Ascending aorta (tissue), 2 donors: ENCODE measurements around the gene ELAC2. TPM values are rescaled to one million over a fixed set of nuclear protein-coding genes. Genes with fewer than 3 reads are reported as not detected.

ENCODE experiments used
- DNase-seq, 2 donors: peaks; one replicate each; pipeline ENCODE4 v3.0.0-alpha.2; 2019; ENCODE audit warnings: low spot score in 2 of 2
- H3K27ac ChIP-seq, 2 donors: fragments of 200-600 bp; sonication (generic); one replicate each; pipeline ENCODE4 v1.5.1; 2016 to 2017; ENCODE audit warnings: mild to moderate bottlenecking in 1 of 2
- H3K27me3 ChIP-seq: fragments of 200-600 bp; sonication (generic); one replicate; pipeline ENCODE4 v1.5.1; 2017
- H3K36me3 ChIP-seq, 2 donors: fragments of 200-600 bp; sonication (generic); one replicate each; pipeline ENCODE4 v1.5.1; 2016
- H3K4me1 ChIP-seq, 2 donors: fragments of 200-600 bp; sonication (generic); one replicate each; pipeline ENCODE4 v1.5.1; 2016 to 2017; ENCODE audit warnings: mild to moderate bottlenecking in 1 of 2
- H3K4me3 ChIP-seq, 2 donors: fragments of 200-600 bp; sonication (generic); one replicate each; pipeline ENCODE4 v1.5.1; 2016 to 2017; ENCODE audit warnings: mild to moderate bottlenecking in 1 of 2
- H3K9me3 ChIP-seq, 2 donors: fragments of 200-600 bp; sonication (generic); one replicate each; pipeline ENCODE4 v1.5.1; 2016
- intact Hi-C: fragments of 100-400 bp; cut with DNase I; formaldehyde crosslinking; loops from one replicate; pipeline ENCODE4 v1.15.1; 2023
- total RNA-seq: library from RNA; depleted of rRNA; stranded (reverse); fragments of >200 nt; gene quantifications from one replicate; pipeline ENCODE4 v1.1.0, GENCODE V29; 2016
- TF ChIP-seq, protein P1 (sequence below), 3 experiments: fragments of 200-600 bp in 2 of 3; fragments of 450-650 bp in 1 of 3; sonication (generic) in 2 of 3; IDR thresholded peaks; one replicate each; pipeline ENCODE4 v1.5.1; 2016 to 2019; ENCODE audit warnings: antibody characterized with exemption in 3 of 3, mild to moderate bottlenecking in 1 of 3, moderate library complexity in 1 of 3

Gene ELAC2
- total RNA-seq, 1 donor from 2014 or later, result 190 TPM

DNA sequence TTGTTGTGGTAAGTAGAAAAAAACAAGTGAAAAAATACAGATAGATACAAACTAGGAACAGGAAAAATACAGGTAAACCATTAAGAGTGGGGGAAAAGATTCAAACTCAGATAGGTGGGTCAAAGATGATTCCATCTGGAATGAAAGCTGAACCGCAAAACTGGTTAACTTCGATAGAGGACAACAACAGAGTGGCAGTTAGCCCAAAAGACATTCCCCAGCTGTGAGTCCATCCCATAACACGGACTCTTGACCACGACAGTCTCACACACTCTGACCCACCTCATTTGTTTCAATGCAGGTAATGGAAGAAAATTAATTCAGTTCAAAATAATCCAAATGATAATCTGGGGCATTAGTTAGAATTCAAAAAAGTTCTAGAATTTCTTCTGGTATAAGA lies 13.5 kb downstream of the ELAC2 start:
- Histone ChIP-seq H3K27me3 (no peaks in the 10 kb centered on the region), H3K4me1 (no peaks in the 10 kb centered on the region), H3K36me3 (peaks cover 81 to 89% of the 10 kb centered on the region in 2 donors), H3K4me3 (no peak overlapping the region), H3K27ac (no peak overlapping the region), H3K9me3 (no peaks in the 10 kb centered on the region)
- intact Hi-C loops, result loop anchor here (5.0 to 10.0 kb wide), 2 partner anchors 240 to 747 kb away; no protein-coding TSS in a partner anchor
- no peak for DNase-seq
- TF ChIP-seq, protein P1, sequence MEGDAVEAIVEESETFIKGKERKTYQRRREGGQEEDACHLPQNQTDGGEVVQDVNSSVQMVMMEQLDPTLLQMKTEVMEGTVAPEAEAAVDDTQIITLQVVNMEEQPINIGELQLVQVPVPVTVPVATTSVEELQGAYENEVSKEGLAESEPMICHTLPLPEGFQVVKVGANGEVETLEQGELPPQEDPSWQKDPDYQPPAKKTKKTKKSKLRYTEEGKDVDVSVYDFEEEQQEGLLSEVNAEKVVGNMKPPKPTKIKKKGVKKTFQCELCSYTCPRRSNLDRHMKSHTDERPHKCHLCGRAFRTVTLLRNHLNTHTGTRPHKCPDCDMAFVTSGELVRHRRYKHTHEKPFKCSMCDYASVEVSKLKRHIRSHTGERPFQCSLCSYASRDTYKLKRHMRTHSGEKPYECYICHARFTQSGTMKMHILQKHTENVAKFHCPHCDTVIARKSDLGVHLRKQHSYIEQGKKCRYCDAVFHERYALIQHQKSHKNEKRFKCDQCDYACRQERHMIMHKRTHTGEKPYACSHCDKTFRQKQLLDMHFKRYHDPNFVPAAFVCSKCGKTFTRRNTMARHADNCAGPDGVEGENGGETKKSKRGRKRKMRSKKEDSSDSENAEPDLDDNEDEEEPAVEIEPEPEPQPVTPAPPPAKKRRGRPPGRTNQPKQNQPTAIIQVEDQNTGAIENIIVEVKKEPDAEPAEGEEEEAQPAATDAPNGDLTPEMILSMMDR (IDR thresholded peaks at IDR 0.05), result no peak

DNA sequence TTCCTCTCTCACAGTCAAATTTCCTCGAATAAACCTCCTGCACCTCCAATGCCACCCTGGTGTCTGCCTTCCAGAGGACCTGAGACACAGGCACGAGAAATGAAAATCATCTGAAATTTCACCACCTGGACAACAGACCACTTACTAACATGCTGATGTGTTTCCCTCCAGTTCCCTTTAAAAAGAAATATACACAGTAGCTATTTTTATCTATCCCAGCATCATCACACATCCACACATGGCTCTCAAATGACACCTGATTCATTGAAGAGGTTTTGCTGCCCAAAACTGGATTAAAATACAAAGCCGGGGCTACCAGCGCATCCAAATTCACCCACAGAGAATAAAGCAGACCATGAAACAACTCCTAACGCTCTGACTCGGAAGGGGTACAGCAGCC lies 13.9 kb downstream of the ELAC2 start:
- Histone ChIP-seq H3K4me1 (no peaks in the 10 kb centered on the region), H3K9me3 (no peaks in the 10 kb centered on the region), H3K27ac (no peak overlapping the region), H3K36me3 (peaks cover 84 to 93% of the 10 kb centered on the region in 2 donors), H3K4me3 (no peak overlapping the region), H3K27me3 (no peaks in the 10 kb centered on the region)
- TF ChIP-seq, protein P1 (IDR thresholded peaks at IDR 0.05), result no peak
- intact Hi-C loops, result loop anchor here (1.0 to 10.0 kb wide), 3 partner anchors 239 to 824 kb away; no protein-coding TSS in a partner anchor
- no peak for DNase-seq

DNA sequence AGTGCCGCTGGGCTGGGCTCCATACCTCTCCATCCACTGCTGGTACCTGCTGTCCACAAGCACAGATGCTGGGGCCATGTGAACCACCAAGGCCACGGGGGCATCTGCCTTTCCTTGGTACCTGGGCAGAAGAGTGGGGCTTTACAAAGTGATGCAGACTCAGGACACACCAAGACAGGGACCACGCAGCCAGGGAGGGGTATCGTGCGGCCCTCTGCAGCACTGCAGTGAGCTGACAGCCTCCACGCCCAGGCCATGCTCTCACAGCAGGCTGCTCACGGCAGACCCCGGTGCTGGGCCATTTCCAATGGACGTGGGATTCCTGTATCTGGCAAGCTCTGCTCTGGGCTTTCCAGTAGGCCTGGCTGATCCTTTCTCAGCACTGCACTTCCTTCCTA lies 14.4 kb downstream of the ELAC2 start:
- Histone ChIP-seq H3K9me3 (no peaks in the 10 kb centered on the region), H3K4me3 (no peak overlapping the region), H3K27ac (no peak overlapping the region), H3K36me3 (peaks cover 84 to 93% of the 10 kb centered on the region in 2 donors), H3K27me3 (no peaks in the 10 kb centered on the region), H3K4me1 (no peaks in the 10 kb centered on the region)
- TF ChIP-seq, protein P1 (IDR thresholded peaks at IDR 0.05), result no peak
- no peak for DNase-seq
- intact Hi-C loops, result loop anchor here (1.0 to 10.0 kb wide), 3 partner anchors 239 to 823 kb away; no protein-coding TSS in a partner anchor

DNA sequence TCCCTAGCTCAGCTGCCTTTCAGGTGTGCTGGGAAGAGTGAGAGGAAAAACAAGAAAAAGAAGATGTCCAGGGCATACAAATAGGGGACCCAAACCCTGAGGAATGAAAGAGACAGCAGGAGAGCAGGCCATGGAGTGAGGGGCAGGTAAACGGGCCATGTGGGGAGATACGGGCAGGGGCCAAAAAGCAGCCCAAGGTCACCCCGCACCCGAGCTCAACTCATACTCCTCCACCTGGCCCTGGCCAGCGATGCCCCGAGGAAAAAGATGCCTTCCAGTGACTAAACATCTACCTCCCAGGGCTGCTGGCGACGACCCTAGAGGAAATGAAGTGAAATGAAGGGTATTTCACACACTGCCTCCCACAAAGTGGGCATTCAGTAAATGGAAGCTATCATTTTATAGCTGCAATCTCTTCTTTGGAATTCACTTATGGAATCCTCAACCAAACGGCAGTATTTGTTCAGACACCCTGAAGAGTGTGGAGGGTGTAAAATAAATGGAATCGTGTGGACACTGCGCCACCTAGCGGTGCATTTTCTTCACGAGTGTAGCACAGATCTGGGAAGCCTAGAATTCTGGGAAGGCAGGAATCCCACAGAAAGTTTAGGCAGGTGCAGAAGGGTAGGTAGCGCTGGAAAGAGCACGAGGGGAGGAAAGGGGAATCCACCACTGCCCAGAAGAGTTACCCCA lies 14.9 kb downstream of the ELAC2 start:
- DNase-seq, result peak in 1 of 2 donors; percentile 87
- H3K9me3 ChIP-seq, result no peaks in the 10 kb centered on the region
- H3K4me3 ChIP-seq, result no peak overlapping the region
- H3K36me3 ChIP-seq, result peaks cover 82 to 93% of the 10 kb centered on the region in 2 donors
- H3K4me1 ChIP-seq, result no peaks in the 10 kb centered on the region
- TF ChIP-seq, protein P1 (IDR thresholded peaks at IDR 0.05), result peak; percentile 72 to 90 (median 83)
- intact Hi-C loops, result loop anchor here (1.0 to 10.0 kb wide), 3 partner anchors 238 to 823 kb away; no protein-coding TSS in a partner anchor
- no peak overlapping the region for H3K27ac ChIP-seq
- no peaks in the 10 kb centered on the region for H3K27me3 ChIP-seq

DNA sequence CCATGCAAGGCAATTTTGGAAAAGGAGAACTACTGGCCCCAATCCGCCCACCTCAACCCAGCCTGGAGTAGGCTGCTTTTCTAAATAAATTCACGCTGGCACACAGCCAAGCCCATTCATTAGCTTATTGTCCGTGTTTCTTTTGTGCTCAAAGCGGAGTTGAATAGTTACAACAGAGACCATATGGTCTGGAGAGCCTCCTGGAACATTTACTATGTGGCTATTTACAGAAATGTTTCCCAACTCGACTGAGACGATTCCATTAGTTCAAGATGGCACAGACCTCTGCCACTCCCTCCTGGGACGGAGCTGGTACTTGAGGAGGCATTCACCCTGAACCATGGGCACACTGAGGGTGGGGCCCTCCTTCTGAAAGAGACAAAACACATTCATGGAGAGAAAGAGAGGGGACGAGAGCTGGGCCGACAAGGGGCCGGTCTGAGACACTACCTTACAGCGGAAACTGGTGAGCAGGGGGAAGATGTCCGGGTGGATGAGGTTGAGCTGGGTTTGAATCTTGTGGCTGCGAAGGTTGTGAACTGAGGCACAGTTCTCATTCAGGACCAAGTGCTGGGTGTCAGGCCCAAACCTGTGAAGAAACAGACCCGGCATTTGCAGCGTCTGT lies 15.7 kb downstream of the ELAC2 start:
- H3K36me3 ChIP-seq, result peaks cover 79 to 93% of the 10 kb centered on the region in 2 donors
- intact Hi-C loops, result loop anchor here (5.0 to 10.0 kb wide), 2 partner anchors 237 to 745 kb away; no protein-coding TSS in a partner anchor
- H3K4me1 ChIP-seq, result no peaks in the 10 kb centered on the region
- DNase-seq, result no peak
- no peak overlapping the region for H3K4me3 ChIP-seq
- TF ChIP-seq, protein P1 (IDR thresholded peaks at IDR 0.05), result no peak
- H3K27me3 ChIP-seq, result no peaks in the 10 kb centered on the region
- H3K9me3 ChIP-seq, result no peaks in the 10 kb centered on the region
- no peak overlapping the region for H3K27ac ChIP-seq
